RWPE1 (cell line): Measurements from ENCODE around the gene RASGEF1B.
"Not testable (repeated sequence)": the region's sequence is repeated elsewhere in the genome, so short reads cannot be mapped to it uniquely, and the experiment has no call there.

Experiments
- CTCF ChIA-PET: fragments of 350-600 bp; sonication (Branson Sonifier 250); formaldehyde crosslinking; extraction: SDS; loops from one replicate; lab custom pipeline; 2021; lab: Yijun Ruan, JAX
- POLR2A ChIA-PET: fragments of 400-600 bp; formaldehyde crosslinking; extraction: SDS; loops from one replicate; lab custom pipeline; 2020; ENCODE audit warnings: antibody characterized with exemption; ENCODE audit not compliant: low non-redundant PET; lab: Yijun Ruan, JAX
- DNase-seq: peaks from one replicate; pipeline ENCODE4 v3.0.0; 2012; ENCODE audit warnings: low spot score
- H3K27ac ChIP-seq: fragments of 450-650 bp; 2 replicates; pipeline ENCODE4 v1.5.1; 2017
- CTCF ChIP-seq: fragments of 450-650 bp; conservative IDR thresholded peaks from 2 replicates; pipeline ENCODE4 v1.5.1; 2017; ENCODE audit warnings: low read depth, mild to moderate bottlenecking

RASGEF1B gene

GRCh38 chr4:81409836-81410235 is 61.9 kb downstream of the RASGEF1B start:
- TF ChIP-seq CTCF, result no peak
- DNase-seq, result no peak
- ChIA-PET CTCF (no interaction called here), POLR2A (no interaction called here)
- H3K27ac ChIP-seq, result no peak overlapping the region

- H3K27ac ChIP-seq, result no peak overlapping the region
- CTCF ChIA-PET, result no interaction called here
- POLR2A ChIA-PET, result no interaction called here
- TF ChIP-seq CTCF, result no peak
- no peak for DNase-seq
Observed at GRCh38 chr4:81408341-81408740, 63.4 kb downstream of the RASGEF1B start.

GRCh38 chr4:81407726-81408125 is 64.0 kb downstream of the RASGEF1B start:
- DNase-seq, result no peak
- ChIA-PET POLR2A (no interaction called here), CTCF (no interaction called here)
- no peak overlapping the region for H3K27ac ChIP-seq
- no peak for TF ChIP-seq CTCF

GRCh38 chr4:81406481-81406880 is 65.2 kb downstream of the RASGEF1B start:
- H3K27ac ChIP-seq, DNase-seq, POLR2A ChIA-PET: not testable (repeated sequence)
- CTCF ChIA-PET, result interaction anchor here (0.7 to 0.9 kb wide), 3 partner anchors 104 to 865 kb away, joined by 4 to 5 read pairs (median 5); no protein-coding TSS in a partner anchor

- peak; percentile 66 for DNase-seq
- no peak overlapping the region for H3K27ac ChIP-seq
- TF ChIP-seq CTCF, result peak; percentile 82
- ChIA-PET POLR2A (no interaction called here), CTCF (interaction anchor here (0.8 to 0.9 kb wide), 2 partner anchors 105 to 639 kb away, joined by 4 to 5 read pairs; no protein-coding TSS in a partner anchor)
Observed at GRCh38 chr4:81405900-81406401, 65.8 kb downstream of the RASGEF1B start.

- POLR2A ChIA-PET, result no interaction called here
- DNase-seq, result no peak
- no peak for TF ChIP-seq CTCF
- H3K27ac ChIP-seq, result no peak overlapping the region
- CTCF ChIA-PET, result no interaction called here
Observed at GRCh38 chr4:81404741-81405140, 67.0 kb downstream of the RASGEF1B start.

- no peak overlapping the region for H3K27ac ChIP-seq
- DNase-seq, result no peak
- no peak for TF ChIP-seq CTCF
- ChIA-PET CTCF (no interaction called here), POLR2A (no interaction called here)
Observed at GRCh38 chr4:81404294-81404693, 67.4 kb downstream of the RASGEF1B start.
